Measurements from ENCODE around the gene DERL2. TPM values are rescaled to one million over a fixed set of nuclear protein-coding genes. Genes with fewer than 3 reads are reported as not detected.

Gene DERL2
- total and polyA plus RNA-seq, 2 donors (not counting 1 experiment from before 2014, with no cell fraction given), result 34.8 to 74.2 TPM

GRCh38 chr17:5511401-5512225, 25.6 kb upstream of the DERL2 start:
- Histone ChIP-seq H3K36me3 (replicated peaks in 1 of 2; ENCODE audit: control extremely low read depth in 1 of 2, control insufficient read depth in 1 of 2, extremely low read depth in 1 of 2, insufficient read depth in 2 of 2, low read length in 1 of 2) (peaks cover 2 to 45% of the 10 kb centered on the region in 2 experiments), H3K4me3 (ENCODE audit: control extremely low read depth in 1 of 5, extremely low read depth in 1 of 5, insufficient read depth in 1 of 5, low read depth in 2 of 5, low read length in 4 of 5) (no peak overlapping the region), H3K27me3 (replicated peaks in 1 of 4; ENCODE audit: control extremely low read depth in 1 of 4, control insufficient read depth in 3 of 4, insufficient read depth in 4 of 4, low read length in 3 of 4) (no peaks in the 10 kb centered on the region), H3K79me2 (ENCODE audit: control insufficient read depth, insufficient read depth, low read length) (no peaks in the 10 kb centered on the region), H2AFZ (ENCODE audit: insufficient read depth, low read depth, low read length, poor library complexity, severe bottlenecking) (no peak overlapping the region), H3K4me1 (ENCODE audit: control insufficient read depth in 2 of 2, insufficient read depth in 2 of 2, low read length in 2 of 2) (peaks cover 5 to 6% of the 10 kb centered on the region in 2 donors), H4K20me1 (ENCODE audit: control insufficient read depth, insufficient read depth, low read length, poor library complexity, severe bottlenecking) (no peaks in the 10 kb centered on the region), H3K27ac (ENCODE audit: low read length in 2 of 2) (peak overlapping the region in 1 of 2 donors; percentile 59), H3K9me3 (ENCODE audit: control extremely low read depth in 1 of 3, control insufficient read depth in 2 of 3, insufficient read depth in 1 of 3, low read length in 2 of 3) (peaks cover 0 to 4% (median 0%) of the 10 kb centered on the region in 3 donors), H3K9ac (ENCODE audit: low read length) (no peak overlapping the region), H3K4me2 (replicated peaks; ENCODE audit: low read depth, low read length, poor library complexity, severe bottlenecking) (no peak overlapping the region)
- Mint-ChIP-seq H3K4me1 (peaks cover 15% of the 10 kb centered on the region), H3K9me3 (ENCODE audit: insufficient read depth) (no peaks in the 10 kb centered on the region), H3K27ac (peak overlapping the region; percentile 10), H3K27me3 (no peaks in the 10 kb centered on the region), H3K4me3 (no peak overlapping the region)
- ATAC-seq (ENCODE audit: low read depth) (no peak), DNase-seq (no peak)
- ChIA-PET POLR2A (no interaction called here), CTCF (no interaction called here)
- TF ChIP-seq EZH2 (IDR thresholded peaks at IDR 0.05; ENCODE audit: borderline replicate concordance, insufficient read depth, low read depth, low read length, poor library complexity, severe bottlenecking), result no peak
- TF ChIP-seq, protein P1, sequence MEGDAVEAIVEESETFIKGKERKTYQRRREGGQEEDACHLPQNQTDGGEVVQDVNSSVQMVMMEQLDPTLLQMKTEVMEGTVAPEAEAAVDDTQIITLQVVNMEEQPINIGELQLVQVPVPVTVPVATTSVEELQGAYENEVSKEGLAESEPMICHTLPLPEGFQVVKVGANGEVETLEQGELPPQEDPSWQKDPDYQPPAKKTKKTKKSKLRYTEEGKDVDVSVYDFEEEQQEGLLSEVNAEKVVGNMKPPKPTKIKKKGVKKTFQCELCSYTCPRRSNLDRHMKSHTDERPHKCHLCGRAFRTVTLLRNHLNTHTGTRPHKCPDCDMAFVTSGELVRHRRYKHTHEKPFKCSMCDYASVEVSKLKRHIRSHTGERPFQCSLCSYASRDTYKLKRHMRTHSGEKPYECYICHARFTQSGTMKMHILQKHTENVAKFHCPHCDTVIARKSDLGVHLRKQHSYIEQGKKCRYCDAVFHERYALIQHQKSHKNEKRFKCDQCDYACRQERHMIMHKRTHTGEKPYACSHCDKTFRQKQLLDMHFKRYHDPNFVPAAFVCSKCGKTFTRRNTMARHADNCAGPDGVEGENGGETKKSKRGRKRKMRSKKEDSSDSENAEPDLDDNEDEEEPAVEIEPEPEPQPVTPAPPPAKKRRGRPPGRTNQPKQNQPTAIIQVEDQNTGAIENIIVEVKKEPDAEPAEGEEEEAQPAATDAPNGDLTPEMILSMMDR (IDR thresholded peaks at IDR 0.05), result no peak
- WGBS (ENCODE audit: insufficient coverage), result 97% methylated on average over 10 of the region's 17 CpGs
- intact Hi-C loops (cut with micrococcal nuclease), result no loop called here

GRCh38 chr17:5510771-5511170, 24.8 kb upstream of the DERL2 start:
- ChIA-PET POLR2A (no interaction called here), CTCF (no interaction called here)
- Histone ChIP-seq H4K20me1 (ENCODE audit: control insufficient read depth, insufficient read depth, low read length, poor library complexity, severe bottlenecking) (no peaks in the 10 kb centered on the region), H3K4me3 (ENCODE audit: control extremely low read depth in 1 of 5, extremely low read depth in 1 of 5, insufficient read depth in 1 of 5, low read depth in 2 of 5, low read length in 4 of 5) (no peak overlapping the region), H3K79me2 (ENCODE audit: control insufficient read depth, insufficient read depth, low read length) (no peaks in the 10 kb centered on the region), H3K27me3 (replicated peaks in 1 of 4; ENCODE audit: control extremely low read depth in 1 of 4, control insufficient read depth in 3 of 4, insufficient read depth in 4 of 4, low read length in 3 of 4) (no peaks in the 10 kb centered on the region), H3K9me3 (ENCODE audit: control extremely low read depth in 1 of 3, control insufficient read depth in 2 of 3, insufficient read depth in 1 of 3, low read length in 2 of 3) (peaks cover 0 to 4% (median 0%) of the 10 kb centered on the region in 3 donors), H3K4me1 (ENCODE audit: control insufficient read depth in 2 of 2, insufficient read depth in 2 of 2, low read length in 2 of 2) (peaks cover 5 to 6% of the 10 kb centered on the region in 2 donors), H3K36me3 (replicated peaks in 1 of 2; ENCODE audit: control extremely low read depth in 1 of 2, control insufficient read depth in 1 of 2, extremely low read depth in 1 of 2, insufficient read depth in 2 of 2, low read length in 1 of 2) (peaks cover 2 to 41% of the 10 kb centered on the region in 2 experiments), H3K27ac (ENCODE audit: low read length in 2 of 2) (no peak overlapping the region), H3K4me2 (replicated peaks; ENCODE audit: low read depth, low read length, poor library complexity, severe bottlenecking) (no peak overlapping the region), H2AFZ (ENCODE audit: insufficient read depth, low read depth, low read length, poor library complexity, severe bottlenecking) (no peak overlapping the region), H3K9ac (ENCODE audit: low read length) (no peak overlapping the region)
- TF ChIP-seq EZH2 (IDR thresholded peaks at IDR 0.05; ENCODE audit: borderline replicate concordance, insufficient read depth, low read depth, low read length, poor library complexity, severe bottlenecking), result no peak
- TF ChIP-seq, protein P1 (IDR thresholded peaks at IDR 0.05), result no peak
- DNase-seq (no peak), ATAC-seq (ENCODE audit: low read depth) (no peak)
- H3K4me1 Mint-ChIP-seq, result peaks cover 10% of the 10 kb centered on the region
- intact Hi-C loops (cut with micrococcal nuclease), result no loop called here
- H3K9me3 Mint-ChIP-seq (ENCODE audit: insufficient read depth), result no peaks in the 10 kb centered on the region
- WGBS (ENCODE audit: insufficient coverage), result 100% methylated on average over 1 of the region's 8 CpGs
- H3K27ac Mint-ChIP-seq, result no peak overlapping the region
- H3K4me3 Mint-ChIP-seq, result no peak overlapping the region
- no peaks in the 10 kb centered on the region for H3K27me3 Mint-ChIP-seq

Measured in B cell (primary cell).